Activated T-cell treated with anti-CD3 and anti-CD28 coated beads, Interleukin-2, amount 50 U/mL, for 1 hour (primary cell): ENCODE data around the gene ANKLE2.

ENCODE experiments used
- DNase-seq: peaks from one replicate; pipeline ENCODE4 v3.0.0-alpha.2; 2020

Gene ANKLE2

GRCh38 chr12:132743831-132744230 is 17.8 kb downstream of the ANKLE2 start:
- no peak for DNase-seq

DNA sequence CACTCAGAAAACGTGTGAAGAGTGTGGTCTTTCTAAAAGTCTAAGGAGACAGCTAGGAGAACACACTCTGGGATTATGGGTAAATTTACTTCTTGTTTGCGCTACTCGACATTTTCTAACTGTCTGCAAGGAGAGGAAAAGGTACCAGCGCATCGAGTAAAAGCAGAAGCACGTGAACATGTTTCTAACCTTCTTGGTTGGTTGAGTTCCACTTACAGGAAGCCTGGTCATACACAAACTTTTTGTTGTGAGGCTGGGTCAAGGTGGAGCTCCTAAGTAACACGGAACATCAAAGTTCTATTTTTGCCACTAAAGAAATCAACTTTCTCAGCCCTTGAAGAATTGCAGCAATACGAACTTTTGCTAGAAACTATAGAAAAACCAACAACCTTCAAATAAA is 20.0 kb downstream of the ANKLE2 start:
- DNase-seq, result no peak

- DNase-seq, result no peak
These were observed 21.0 kb downstream of the ANKLE2 start for GRCh38 chr12:132740652-132741051.

DNA sequence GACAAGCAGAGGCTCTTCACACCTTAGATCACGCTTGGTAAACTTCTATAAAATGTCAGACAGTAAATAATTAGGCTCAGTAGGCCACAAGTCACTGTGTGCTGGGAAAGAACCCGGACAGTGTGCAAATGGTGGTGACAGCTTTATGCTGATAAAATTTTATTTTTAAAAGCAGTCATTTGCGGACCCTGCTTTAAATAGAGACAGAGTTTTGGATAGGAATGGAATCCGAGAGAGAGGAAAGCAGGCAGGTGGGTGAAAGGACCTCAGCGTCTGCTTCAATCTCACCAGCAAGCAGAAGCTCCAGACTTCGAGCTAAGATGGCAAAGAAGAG is 21.4 kb downstream of the ANKLE2 start:
- DNase-seq, result no peak

DNA sequence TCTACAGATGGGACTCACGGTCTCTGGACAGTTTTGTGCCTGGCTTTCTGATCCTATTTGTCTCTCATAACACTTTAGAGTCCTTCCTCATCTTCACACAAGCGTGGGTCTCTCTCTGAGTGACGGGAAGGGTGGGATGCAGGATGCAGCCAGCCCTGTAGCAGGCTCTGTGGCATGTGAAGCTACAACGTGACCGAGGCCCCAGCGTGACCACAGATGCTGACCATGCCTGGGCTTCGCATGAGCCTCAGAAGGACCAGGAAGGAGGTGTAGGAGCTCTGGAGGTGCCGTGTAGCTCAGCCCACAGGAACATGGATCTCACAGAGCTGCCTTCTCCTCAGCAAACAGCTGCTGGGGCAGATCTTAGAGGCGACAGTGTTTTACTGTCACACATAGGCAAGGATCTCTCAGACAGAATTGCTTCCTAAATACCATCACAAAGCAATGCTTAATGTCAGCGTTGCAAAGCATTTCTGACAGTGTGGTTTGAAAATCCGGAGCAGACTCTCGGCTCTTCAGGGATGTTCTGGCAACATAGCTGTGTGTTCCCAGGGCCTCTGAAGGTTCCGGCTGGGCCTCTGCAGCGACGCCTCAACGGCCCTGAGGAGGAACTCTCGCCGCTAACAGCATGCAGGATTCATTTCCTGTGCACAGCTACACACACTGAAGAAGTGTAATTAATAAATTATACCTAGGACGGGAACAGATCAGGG is 21.9 kb downstream of the ANKLE2 start:
- DNase-seq, result no peak

DNA sequence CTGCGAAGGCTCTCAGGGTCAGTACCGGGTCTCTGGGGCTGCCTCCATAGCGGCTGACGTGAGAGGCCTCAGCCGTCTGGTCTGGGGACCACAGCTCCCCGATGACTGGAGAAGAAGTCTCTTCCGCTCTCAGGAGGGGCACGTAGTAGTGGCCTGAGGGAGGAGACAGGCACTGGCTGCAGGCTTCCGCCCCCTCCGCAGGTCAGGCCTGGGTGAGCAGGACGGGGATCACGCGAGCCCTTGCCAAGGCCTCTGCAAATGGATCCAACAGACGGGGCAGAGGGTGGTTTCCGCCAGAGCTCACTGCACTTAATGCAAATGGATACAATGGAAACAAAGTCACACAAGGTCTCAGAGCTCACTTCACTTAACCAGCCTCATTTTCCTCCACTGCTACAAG is 24.7 kb downstream of the ANKLE2 start:
- DNase-seq, result no peak

- DNase-seq, result no peak
These were observed 25.3 kb downstream of the ANKLE2 start for GRCh38 chr12:132736378-132736777.

DNA sequence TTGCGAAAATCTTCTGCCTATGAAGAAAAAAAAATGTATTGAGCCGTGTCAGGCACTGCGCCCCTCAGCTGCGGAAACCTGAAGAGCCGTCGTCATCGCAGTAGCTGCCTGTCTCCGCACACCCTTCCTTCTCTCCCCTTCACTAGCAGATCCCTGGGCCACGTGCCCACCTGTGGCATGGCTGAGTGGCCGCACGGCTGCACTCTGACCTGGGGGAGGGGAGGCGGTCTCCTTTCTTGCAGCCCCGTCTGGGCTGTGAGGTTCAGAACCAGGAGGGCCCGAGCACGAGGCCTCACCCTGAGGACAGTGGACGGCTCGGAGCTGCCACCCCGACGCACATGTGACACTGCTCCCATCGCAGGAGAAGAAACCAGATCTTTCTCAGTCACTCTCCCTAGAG is 26.1 kb downstream of the ANKLE2 start:
- no peak for DNase-seq

DNA sequence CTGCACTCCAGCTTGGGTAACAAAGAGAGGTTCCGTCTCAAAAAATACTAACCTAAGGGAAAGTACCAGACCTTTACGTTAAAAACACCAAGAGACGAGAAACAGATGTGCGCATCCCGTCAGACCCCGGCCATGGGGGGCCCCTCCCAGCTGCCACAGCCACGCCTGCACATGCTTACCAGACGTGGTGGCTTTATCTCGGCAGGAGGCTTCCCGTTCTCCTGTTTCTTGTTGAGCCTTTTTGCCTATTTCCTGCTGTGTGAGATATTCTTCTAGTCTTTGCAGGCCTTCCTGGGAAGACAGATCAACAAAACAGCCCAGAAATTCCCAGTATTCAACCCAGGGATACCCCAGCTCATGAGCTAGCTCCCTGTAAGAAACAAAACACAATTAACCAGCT is 27.4 kb downstream of the ANKLE2 start:
- no peak for DNase-seq

- no peak for DNase-seq
These were observed 30.1 kb downstream of the ANKLE2 start for GRCh38 chr12:132731574-132731973.

GRCh38 chr12:132730353-132730752 is 31.3 kb downstream of the ANKLE2 start:
- DNase-seq, result no peak

DNA sequence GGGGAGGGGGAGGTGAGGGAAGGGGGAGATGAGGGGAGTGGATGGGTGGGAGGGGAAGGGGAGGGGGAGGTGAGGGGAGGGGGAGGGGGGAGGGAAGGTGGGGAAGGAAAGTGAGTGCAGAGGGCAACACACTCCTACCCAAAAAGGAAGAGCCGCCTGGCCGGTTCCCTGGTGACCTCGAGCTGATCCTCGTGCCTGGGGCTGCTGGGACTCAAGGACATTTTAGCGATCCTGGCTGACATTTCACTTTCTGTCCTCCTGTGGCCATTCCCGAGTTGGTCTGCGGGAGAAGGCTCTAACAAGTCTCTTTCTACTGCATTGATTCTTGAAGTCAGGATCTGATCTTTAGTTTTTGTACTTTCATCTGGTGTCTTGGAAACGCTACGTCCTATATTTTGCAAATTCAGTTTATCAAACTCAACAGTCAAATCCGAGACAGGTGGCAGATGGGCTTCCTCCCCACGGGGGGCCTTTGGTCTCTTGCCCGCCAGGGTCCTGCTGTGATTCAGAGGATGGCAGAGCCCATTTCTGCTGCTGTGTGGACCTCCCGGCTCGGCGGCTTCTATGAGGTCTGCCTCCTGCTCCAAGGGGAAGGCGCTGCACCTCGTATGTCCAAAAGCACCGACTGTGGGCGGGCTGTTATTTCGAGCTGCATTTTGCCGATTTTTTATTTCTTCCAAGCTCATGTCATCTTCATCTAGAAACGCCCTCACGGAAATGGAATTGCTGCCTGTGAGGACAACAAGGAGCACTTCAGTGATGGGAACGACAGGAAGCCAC is 31.9 kb downstream of the ANKLE2 start:
- DNase-seq, result no peak

DNA sequence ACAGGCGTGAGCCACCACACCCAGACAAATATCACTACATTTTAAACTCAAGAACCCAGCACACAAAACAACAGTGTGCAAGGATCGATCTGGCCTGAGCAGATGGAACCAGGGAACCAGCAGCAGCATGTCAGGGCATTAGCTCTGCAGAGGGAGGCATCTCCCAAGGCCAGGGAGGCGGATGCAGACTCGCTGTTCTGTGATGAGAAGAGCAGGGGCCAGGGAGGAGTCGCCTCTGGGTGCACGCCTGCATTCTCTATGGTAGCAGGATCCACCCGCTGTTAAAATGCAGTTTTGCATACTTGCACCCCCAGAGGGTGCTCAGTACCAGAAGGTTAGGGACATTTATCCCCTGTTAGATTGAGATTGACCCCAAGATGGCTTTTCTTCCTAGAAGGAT is 33.1 kb downstream of the ANKLE2 start:
- no peak for DNase-seq

- DNase-seq, result no peak
These were observed 34.4 kb downstream of the ANKLE2 start for GRCh38 chr12:132727091-132727794.

GRCh38 chr12:132726386-132726785 is 35.2 kb downstream of the ANKLE2 start:
- DNase-seq, result no peak

- no peak for DNase-seq
These were observed 37.0 kb downstream of the ANKLE2 start for GRCh38 chr12:132724506-132725241.

- DNase-seq, result no peak
These were observed 37.9 kb downstream of the ANKLE2 start for GRCh38 chr12:132723764-132724140.

DNA sequence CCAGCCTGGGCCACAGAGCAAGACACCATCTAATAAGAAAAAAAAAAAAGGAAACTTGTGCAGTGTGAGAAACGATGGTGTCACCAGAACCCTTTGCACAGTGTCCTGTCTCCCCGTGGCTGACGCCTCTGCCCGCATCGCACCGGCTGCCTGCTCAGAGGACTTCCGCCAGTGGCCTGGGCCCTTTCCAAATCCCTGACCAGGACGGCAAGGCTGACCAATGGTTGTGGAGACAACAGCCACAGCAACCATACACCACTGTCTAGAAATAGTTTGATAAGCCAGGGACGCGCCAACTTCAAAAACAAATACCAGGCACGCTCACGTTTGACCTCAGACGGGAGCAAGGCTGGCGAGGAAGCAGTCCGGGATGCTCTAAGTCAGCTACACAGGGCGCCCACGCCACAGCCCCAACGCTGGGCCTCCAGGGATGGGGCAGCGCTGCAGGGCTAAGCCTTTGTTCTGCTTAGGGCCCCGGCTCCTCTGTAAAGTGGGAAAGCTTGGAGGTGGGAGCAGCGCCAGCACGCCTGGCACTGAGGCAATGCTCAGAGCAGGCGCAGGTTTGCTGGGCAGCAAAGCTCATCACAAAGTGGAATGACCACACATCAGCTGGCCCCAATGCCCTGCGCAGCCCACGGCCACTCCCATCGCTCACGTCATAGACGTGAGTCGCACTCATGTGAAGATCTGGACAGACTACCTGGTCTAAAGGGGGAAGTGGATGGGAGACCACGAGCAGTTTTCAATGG is 38.4 kb downstream of the ANKLE2 start:
- no peak for DNase-seq

GRCh38 chr12:132720606-132721345 is 40.9 kb downstream of the ANKLE2 start:
- no peak for DNase-seq

- no peak for DNase-seq
These were observed 41.7 kb downstream of the ANKLE2 start for GRCh38 chr12:132719954-132720324.

DNA sequence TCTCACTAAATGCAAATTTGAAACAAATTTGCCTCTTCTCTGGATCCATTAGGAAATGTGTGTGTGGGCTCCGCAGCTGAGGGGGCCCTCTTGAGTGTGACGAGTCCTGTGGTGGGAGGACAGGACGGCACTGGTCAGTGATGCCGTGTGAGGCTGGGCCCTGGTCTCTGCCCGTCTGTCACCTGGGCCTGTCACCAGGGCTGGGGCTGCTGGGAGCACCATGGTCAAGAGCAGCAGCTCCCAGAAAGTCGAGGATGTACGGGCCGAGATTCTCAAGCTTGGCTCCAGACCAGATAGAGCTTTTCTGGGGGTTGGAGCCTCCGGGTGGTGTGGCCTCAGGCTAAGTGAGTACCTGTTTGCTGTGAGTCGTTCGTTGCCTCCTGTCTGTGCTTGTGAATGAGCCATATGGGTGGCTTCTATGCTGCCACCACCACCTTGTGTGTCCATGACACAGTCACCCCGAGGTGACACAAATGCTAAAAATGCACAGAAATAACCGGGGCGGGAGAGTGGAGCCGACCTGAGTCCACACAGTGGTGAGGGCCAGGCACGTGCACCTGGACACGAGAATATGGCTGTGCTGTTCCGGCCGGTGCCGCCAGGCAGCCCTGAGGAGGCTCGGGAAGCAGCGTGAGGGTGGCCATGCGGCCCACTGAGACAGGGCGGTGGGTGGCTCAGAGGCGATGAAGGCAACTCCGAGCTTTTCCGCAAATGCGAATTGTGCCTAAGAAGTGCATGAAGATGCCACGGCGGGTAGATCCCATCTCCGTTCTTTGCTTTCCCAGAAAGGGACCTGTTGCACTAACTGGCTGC is 42.3 kb downstream of the ANKLE2 start:
- no peak for DNase-seq
